Measurements from ENCODE around the gene PICALM. TPM values are rescaled to one million over a fixed set of nuclear protein-coding genes. Genes with fewer than 3 reads are reported as not detected.

The PICALM gene
- total RNA-seq, 2 experiments from 2014 or later, result 194 to 199 TPM

Other genes with a start within 250 kb of the PICALM start
- not detected for gene CCDC83, start 213.7 kb downstream of the PICALM start, total RNA-seq
- gene EED, start 175.7 kb upstream of the PICALM start, total RNA-seq, result 10 to 100 TPM; 63.9 to 66.9 TPM
- gene HIKESHI, start 233.2 kb upstream of the PICALM start, total RNA-seq, result 10 to 100 TPM; 40.6 to 44.5 TPM